ENCODE measurements around the gene SRI. TPM values are rescaled to one million over a fixed set of nuclear protein-coding genes. Genes with fewer than 3 reads are reported as not detected.
A peak's percentile ranks its signal among the peaks of the same experiment; 100 is the strongest.

Gene SRI
- total RNA-seq, 2 donors from 2014 or later = 93.6 to 103 TPM

- DNase-seq (ENCODE audit: low spot score) = no peak
- intact Hi-C loops (cut with DNase I) = no loop called here
These were observed 9.6 kb upstream of the SRI start for GRCh38 chr7:88229302-88229995.

DNA sequence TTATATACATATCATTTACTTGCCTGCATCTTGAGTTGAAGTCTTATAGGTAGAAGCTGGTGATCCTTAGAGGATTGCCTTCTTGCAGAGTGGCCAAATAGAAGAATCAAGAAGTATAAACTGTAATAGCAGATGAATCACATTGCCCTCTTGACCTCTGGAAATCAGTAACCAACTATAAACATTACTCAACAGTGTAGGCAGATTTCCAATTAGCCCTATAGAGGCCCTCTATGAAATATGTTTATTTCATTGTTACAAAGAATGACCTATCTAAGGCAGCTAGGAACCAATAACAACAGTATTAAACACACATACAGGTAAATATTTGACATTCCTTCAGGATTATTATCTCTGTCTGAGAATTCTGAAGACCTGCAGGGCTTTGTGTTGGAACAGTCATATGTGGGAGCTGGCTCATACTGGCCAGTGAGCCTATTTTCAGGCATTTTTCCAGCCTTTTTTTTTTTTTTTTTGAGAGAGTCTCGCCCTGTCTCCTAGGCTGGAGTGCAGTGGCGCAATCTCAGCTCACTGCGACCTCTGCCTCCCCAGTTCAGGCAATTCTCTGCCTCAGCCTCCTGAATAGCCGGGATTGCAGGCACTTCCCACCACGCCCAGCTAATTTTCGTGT is 7.2 kb upstream of the SRI start:
- intact Hi-C loops (cut with DNase I) = no loop called here
- no peak for DNase-seq (ENCODE audit: low spot score)

DNA sequence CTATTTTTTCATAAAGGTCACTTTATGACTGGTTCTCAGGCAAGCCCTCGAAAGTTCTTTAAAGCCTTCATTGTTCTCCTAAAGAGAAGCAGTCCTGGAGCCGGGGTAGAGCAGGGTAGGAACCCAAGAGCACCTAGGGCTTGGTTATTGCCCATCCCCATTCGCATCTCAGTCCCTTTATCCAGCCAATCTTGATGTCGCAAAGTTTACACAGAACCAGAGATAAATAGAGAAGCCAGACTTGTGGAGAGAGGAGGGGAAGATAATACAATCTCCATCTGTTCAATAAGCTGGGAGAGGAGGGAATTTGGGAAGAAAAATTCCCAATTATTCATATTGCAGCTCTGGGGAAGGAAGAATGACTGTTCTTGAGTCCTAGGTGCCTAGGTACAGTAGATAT is 6.4 kb upstream of the SRI start:
- intact Hi-C loops (cut with DNase I) = no loop called here
- DNase-seq (ENCODE audit: low spot score) = no peak

DNA sequence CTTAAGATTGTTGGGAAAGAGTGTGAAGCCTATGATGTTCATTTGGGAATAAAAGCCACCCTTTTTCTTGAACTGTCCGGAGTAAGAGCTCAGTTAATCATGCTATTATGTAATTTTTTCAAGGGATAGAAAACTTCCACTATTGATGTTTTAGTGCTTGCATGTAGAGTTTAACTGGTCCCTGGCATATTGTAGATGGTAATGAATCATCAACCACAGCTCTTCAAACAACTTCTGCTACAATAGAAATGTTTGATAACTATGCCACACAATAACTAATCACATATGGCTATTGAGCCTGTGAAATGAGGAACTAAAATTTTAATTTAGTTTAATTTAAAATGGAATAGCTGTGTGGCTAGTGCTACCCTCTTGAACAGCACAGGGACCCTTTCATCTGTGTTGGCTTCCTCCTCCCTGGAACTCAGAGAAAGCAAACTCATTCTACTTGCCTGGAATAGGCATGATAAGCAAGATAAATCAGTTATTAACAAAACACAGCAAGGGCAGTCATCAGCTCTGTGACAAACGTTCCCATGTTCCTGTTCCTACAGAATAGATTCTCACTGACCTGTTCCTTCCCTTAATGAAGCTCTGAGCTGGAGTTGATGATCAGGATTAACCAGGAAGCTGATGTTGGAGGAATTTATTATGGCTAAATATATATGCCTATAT is 4.9 kb upstream of the SRI start:
- intact Hi-C loops (cut with DNase I) = no loop called here
- no peak for DNase-seq (ENCODE audit: low spot score)

DNA sequence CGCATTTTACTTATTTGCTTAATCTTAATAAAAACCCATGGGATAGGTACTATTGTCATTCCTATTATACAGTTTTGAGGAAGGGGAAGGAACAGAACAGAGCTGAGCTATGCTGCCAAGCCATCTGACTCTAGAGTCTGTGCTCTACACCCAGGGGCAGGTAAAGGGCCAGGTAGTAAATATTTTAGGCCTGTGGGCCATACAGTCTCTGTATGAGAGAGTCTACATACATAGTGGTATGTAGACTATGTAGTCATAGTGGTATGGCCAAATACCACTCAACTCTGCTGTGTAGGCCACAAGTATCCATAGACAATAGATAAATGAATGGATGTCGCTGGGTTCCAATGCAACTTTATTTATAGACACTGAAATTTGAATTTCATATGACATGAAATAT is 3.4 kb upstream of the SRI start:
- intact Hi-C loops (cut with DNase I) = no loop called here
- no peak for DNase-seq (ENCODE audit: low spot score)

DNA sequence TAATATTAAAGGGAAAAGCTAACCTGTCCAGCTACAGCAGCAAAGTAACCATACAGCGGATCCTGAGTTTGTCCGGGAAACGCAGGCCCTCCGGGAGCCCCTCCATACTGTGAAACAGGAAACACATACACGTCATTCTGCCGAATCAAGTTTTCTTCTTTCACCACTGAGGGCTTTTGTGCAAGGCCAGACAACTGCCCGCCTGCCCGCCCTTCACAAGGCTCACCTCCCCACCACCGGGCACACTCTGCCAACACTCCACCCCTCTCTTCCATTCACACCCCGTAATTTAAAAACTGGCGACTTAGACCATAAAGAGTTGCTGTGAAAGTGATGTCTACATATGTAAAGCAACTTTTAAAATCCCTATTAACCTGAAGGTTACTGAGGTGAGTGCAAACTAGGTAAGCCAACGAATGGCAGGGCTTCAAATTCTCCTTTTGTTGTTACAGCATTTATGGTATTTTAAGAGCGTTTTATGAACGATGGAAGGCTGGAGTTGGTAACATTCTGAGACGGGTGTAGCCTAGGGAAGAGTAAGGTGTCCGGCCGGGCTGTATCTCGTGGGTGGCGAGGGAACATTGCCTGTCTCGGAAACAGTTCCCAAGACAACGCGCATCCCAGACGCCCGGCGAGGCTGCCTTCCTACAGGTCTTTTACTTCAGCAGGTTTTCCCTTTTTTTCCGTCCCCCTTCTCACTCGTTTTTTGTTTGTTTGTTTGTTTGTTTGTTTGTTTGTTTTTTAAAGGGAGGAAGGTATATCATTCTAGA is 817 bp downstream of the SRI start:
- intact Hi-C loops (cut with DNase I) = no loop called here

GRCh38 chr7:88218429-88218745 is 1.5 kb downstream of the SRI start:
- intact Hi-C loops (cut with DNase I) = no loop called here

More for the DNA sequence above, 817 bp downstream of the SRI start:
- DNase-seq (ENCODE audit: low spot score) = peak; percentile 86

GRCh38 chr7:88217675-88218428 is 2.0 kb downstream of the SRI start:
- intact Hi-C loops (cut with DNase I) = no loop called here
- DNase-seq (ENCODE audit: low spot score) = no peak

More at GRCh38 chr7:88218429-88218745, 1.5 kb downstream of the SRI start:
- DNase-seq (ENCODE audit: low spot score) = no peak

GRCh38 chr7:88216276-88216675 is 3.6 kb downstream of the SRI start:
- intact Hi-C loops (cut with DNase I) = no loop called here
- DNase-seq (ENCODE audit: low spot score) = no peak

GRCh38 chr7:88215295-88215694 is 4.5 kb downstream of the SRI start:
- DNase-seq (ENCODE audit: low spot score) = no peak
- intact Hi-C loops (cut with DNase I) = no loop called here

DNA sequence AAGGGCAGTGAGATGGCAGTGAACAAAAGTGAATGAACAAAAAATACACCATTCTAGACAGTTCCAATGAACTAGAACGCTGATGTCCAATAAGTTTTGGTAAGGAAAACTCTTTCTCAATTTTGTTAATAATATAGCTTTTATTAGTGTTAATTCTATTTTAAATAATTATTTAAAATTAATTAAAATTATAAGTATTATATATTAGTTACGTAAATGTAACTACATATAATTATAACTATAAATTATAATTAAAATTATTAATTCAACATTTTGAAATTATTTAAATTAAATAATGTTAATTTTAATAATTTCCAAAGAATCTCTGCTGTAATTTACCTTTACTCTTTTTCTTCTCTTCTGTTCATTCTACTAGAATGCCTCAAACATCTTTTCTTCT is 5.4 kb downstream of the SRI start:
- intact Hi-C loops (cut with DNase I) = no loop called here

DNA sequence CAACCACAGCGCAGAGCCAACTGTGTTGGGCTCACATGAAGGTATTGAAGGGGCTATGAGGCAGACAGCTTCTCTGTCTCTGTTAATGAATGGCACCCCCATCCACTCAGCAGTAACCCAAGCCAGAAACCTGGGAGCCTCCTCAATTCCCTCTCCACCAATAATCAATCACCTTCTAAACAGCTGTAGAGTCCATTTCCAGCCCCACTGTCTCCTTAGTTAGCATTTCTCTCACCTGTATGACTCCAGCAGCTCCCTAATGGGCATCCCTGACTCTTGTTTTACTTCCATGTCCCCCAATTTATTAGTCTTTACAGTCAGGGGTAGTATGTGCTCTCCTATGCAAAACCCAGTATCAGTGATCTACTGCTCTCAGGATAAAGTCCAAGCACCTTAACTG is 6.9 kb downstream of the SRI start:
- intact Hi-C loops (cut with DNase I) = no loop called here
- DNase-seq (ENCODE audit: low spot score) = no peak

More for the DNA sequence above, 5.4 kb downstream of the SRI start:
- DNase-seq (ENCODE audit: low spot score) = no peak

DNA sequence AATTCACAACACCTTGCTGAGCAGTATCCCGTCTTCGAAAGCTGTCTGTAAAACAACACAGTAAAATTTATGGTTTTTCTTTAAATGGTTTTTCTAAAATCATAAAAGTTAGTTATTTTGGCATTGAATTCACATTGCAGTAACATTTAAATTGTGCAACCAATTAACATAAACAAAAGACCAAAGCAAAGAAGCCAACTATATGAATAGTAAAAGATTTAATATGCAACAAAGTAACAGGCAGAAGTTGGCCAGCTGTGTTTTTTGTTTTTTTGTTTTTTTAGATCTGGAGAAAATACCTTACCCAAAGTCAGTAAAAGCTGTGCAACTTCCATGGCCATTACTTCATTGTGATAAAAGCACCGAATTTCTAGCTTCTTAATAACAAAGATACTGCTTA is 11.3 kb downstream of the SRI start:
- intact Hi-C loops (cut with DNase I) = no loop called here
- no peak for DNase-seq (ENCODE audit: low spot score)

- intact Hi-C loops (cut with DNase I) = no loop called here
- DNase-seq (ENCODE audit: low spot score) = no peak
These were observed 13.6 kb downstream of the SRI start for GRCh38 chr7:88206254-88206653.

- no peak for DNase-seq (ENCODE audit: low spot score)
- intact Hi-C loops (cut with DNase I) = no loop called here
These were observed 14.7 kb downstream of the SRI start for GRCh38 chr7:88205179-88205578.

DNA sequence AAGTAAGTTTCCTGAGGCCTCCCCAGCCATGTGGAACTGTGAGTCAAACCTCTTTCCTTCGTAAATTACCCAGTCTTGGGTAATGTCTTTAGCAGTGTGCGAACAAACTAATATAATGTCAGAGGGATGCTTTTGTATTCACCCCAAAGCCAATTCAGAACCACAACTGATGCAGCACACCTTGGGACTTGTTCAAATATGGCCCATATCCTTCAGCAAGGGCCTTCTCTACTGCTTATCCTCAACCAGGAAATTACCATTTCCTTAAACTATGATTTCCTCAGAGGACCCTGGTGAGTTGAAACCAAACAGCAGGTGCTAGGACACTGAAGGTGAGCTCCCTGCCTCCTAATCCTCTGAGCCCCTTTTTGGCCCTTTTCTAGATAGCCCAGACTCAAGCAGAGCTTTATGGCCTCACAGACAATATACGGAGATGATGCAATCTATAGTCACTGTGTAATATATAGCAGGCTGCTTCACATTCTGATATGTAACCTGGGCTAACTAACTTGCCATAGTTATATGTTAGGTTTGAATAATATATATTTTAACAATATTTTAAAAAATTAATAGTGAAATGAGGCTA is 15.2 kb downstream of the SRI start:
- no peak for DNase-seq (ENCODE audit: low spot score)
- intact Hi-C loops (cut with DNase I) = no loop called here

- no peak for DNase-seq (ENCODE audit: low spot score)
- intact Hi-C loops (cut with DNase I) = no loop called here
These were observed 16.4 kb downstream of the SRI start for GRCh38 chr7:88203401-88203800.

- no peak for DNase-seq (ENCODE audit: low spot score)
- intact Hi-C loops (cut with DNase I) = no loop called here
These were observed 17.0 kb downstream of the SRI start for GRCh38 chr7:88202799-88203198.

DNA sequence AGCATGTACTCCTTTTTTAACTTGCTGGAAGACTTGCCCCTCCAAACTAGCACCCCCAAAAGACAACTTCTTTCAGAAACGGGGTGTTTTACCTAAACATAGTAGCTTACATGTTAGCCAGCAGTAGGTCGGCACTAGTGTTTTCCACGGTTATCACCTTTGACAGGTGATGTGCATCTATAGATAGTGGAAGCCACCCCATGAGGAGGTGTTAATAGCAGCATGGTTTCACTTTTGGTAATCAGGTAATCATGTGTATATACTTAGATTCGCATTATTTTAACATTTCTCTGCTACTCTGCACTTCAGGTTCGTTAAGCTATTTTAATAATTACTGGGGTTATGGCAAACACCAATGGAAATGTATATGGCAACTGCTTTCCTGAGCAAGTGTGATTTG is 17.6 kb downstream of the SRI start:
- intact Hi-C loops (cut with DNase I) = no loop called here
- no peak for DNase-seq (ENCODE audit: low spot score)

Measured in posterior vena cava (tissue), 2 donors.